Gastroesophageal sphincter (tissue), 3 donors: ENCODE results near the gene CISH.

Source experiments
- CTCF ChIP-seq, 4 experiments: fragments of 200-600 bp in 2 of 4; fragments of 450-650 bp in 2 of 4; sonication (generic) in 1 of 4; IDR thresholded peaks; one replicate each; pipeline ENCODE4 v1.5.1; 2017 to 2019; ENCODE audit warnings: antibody characterized with exemption in 4 of 4, mild to moderate bottlenecking in 2 of 4, moderate library complexity in 2 of 4
- POLR2AphosphoS5 ChIP-seq: sonication (generic); formaldehyde crosslinking; IDR thresholded peaks from one replicate; pipeline ENCODE4 v1.6.1; 2017; ENCODE audit warnings: antibody characterized with exemption

GRCh38 chr3:50599115-50599715, 12.4 kb downstream of the CISH start:
- TF ChIP-seq CTCF (IDR thresholded peaks at IDR 0.05) (no peak), POLR2AphosphoS5 (no peak)
